Trophoblast cell (in vitro differentiated cells and primary cell): Measurements from ENCODE around the gene RBM28.
A peak's percentile ranks its signal among the peaks of the same experiment; 100 is the strongest.

ENCODE experiments used
- DNase-seq, 2 donors: peaks; one replicate each; pipeline ENCODE4 v3.0.0-alpha.2; 2016
- H2AFZ ChIP-seq: 2 replicates; pipeline ENCODE4 v1.6.1; 2013; ENCODE audit warnings: low read length, moderate library complexity, mild to moderate bottlenecking; ENCODE audit not compliant: insufficient read depth, poor library complexity
- H2AK5ac ChIP-seq: 2 replicates; pipeline ENCODE4 v1.6.1; 2013; ENCODE audit warnings: mild to moderate bottlenecking, low read length
- H2BK120ac ChIP-seq: 2 replicates; pipeline ENCODE4 v1.6.1; 2013; ENCODE audit warnings: low read length, mild to moderate bottlenecking, moderate library complexity; ENCODE audit not compliant: insufficient read depth, poor library complexity
- H2BK12ac ChIP-seq: 2 replicates; pipeline ENCODE4 v1.6.1; 2013; ENCODE audit warnings: mild to moderate bottlenecking, low read length, moderate library complexity
- H2BK5ac ChIP-seq: 2 replicates; pipeline ENCODE4 v1.6.1; 2013; ENCODE audit warnings: low read length, low read depth, moderate library complexity, mild to moderate bottlenecking; ENCODE audit not compliant: poor library complexity
- H3K14ac ChIP-seq: 2 replicates; pipeline ENCODE4 v1.6.1; 2013; ENCODE audit warnings: mild to moderate bottlenecking, low read length
- H3K18ac ChIP-seq: 2 replicates; pipeline ENCODE4 v1.6.1; 2013; ENCODE audit warnings: mild to moderate bottlenecking, low read length
- H3K23ac ChIP-seq: 2 replicates; pipeline ENCODE4 v1.6.1; 2013; ENCODE audit warnings: low read length
- H3K27ac ChIP-seq: 2 replicates; pipeline ENCODE4 v1.5.1; 2013; ENCODE audit warnings: low read depth, mild to moderate bottlenecking, inconsistent platforms, low read length, moderate library complexity
- H3K27me3 ChIP-seq: 2 replicates; pipeline ENCODE4 v1.6.1; 2013; ENCODE audit warnings: inconsistent platforms, mild to moderate bottlenecking, low read length, moderate library complexity; ENCODE audit not compliant: insufficient read depth
- H3K36me3 ChIP-seq, 2 experiments: 1 replicate in 1 of 2; 2 replicates in 1 of 2; pipeline ENCODE4 v1.6.1; 2013; ENCODE audit warnings: low read length in 2 of 2, mild to moderate bottlenecking in 2 of 2, moderate library complexity in 1 of 2; ENCODE audit not compliant: insufficient read depth in 2 of 2, control insufficient read depth in 1 of 2
- H3K4ac ChIP-seq: 2 replicates; pipeline ENCODE4 v1.6.1; 2013; ENCODE audit warnings: low read depth, mild to moderate bottlenecking, low read length, moderate library complexity
- H3K4me1 ChIP-seq, 2 experiments: 1 replicate in 1 of 2; 2 replicates in 1 of 2; pipeline ENCODE4 v1.6.1; 2013; ENCODE audit warnings: low read length in 2 of 2, mild to moderate bottlenecking in 2 of 2, moderate library complexity in 1 of 2; ENCODE audit not compliant: insufficient read depth in 2 of 2, control insufficient read depth in 1 of 2
- H3K4me2 ChIP-seq: 2 replicates; pipeline ENCODE4 v1.6.1; 2013; ENCODE audit warnings: inconsistent platforms, mild to moderate bottlenecking, low read length, moderate library complexity
- H3K4me3 ChIP-seq: 2 replicates; pipeline ENCODE4 v1.5.1; 2013; ENCODE audit warnings: mild to moderate bottlenecking, low read depth, low read length, inconsistent platforms
- H3K79me1 ChIP-seq: one replicate; pipeline ENCODE4 v1.6.1; 2013; ENCODE audit warnings: low read length
- H3K79me2 ChIP-seq: 2 replicates; pipeline ENCODE4 v1.6.1; 2013; ENCODE audit warnings: low read length, mild to moderate bottlenecking; ENCODE audit not compliant: control insufficient read depth, insufficient read depth, poor library complexity
- H3K9ac ChIP-seq: 2 replicates; pipeline ENCODE4 v1.6.1; 2013; ENCODE audit warnings: mild to moderate bottlenecking, low read length
- H3K9me3 ChIP-seq: 2 replicates; pipeline ENCODE4 v1.6.1; 2013; ENCODE audit warnings: low read depth, mild to moderate bottlenecking, control low read depth, inconsistent platforms, low read length; ENCODE audit not compliant: insufficient read depth
- H4K12ac ChIP-seq: 2 replicates; pipeline ENCODE4 v1.6.1; 2013; ENCODE audit warnings: low read depth, mild to moderate bottlenecking, low read length, moderate library complexity
- H4K8ac ChIP-seq: 2 replicates; pipeline ENCODE4 v1.6.1; 2013; ENCODE audit warnings: low read depth, mild to moderate bottlenecking, low read length, moderate library complexity
- H4K91ac ChIP-seq: one replicate; pipeline ENCODE4 v1.6.1; 2013; ENCODE audit warnings: low read depth, mild to moderate bottlenecking, low read length, moderate library complexity
- WGBS: extraction: QIAGEN DNeasy Blood & Tissue Kit; methylation state at CpG from one replicate; pipeline ENCODE4 v1.1.7; 2013; ENCODE audit warnings: missing lambda C conversion rate; ENCODE audit not compliant: insufficient read length, insufficient coverage; ENCODE audit errors: extremely low coverage; 5-methylcytosine and 5-hydroxymethylcytosine counted together

The RBM28 gene

GRCh38 chr7:128353610-128354009 lies 9.9 kb upstream of the RBM28 start:
- H4K91ac ChIP-seq = no peak overlapping the region

GRCh38 chr7:128353189-128353588 lies 9.5 kb upstream of the RBM28 start:
- Histone ChIP-seq H3K36me3 (peaks cover 25 to 31% of the 10 kb centered on the region in 2 experiments), H2BK5ac (no peak overlapping the region), H3K4me1 (peaks cover 37 to 53% of the 10 kb centered on the region in 2 experiments), H3K23ac (no peak overlapping the region), H3K27me3 (no peaks in the 10 kb centered on the region), H3K4ac (no peak overlapping the region), H3K4me2 (no peak overlapping the region), H4K12ac (no peak overlapping the region), H3K4me3 (no peak overlapping the region), H2AK5ac (no peak overlapping the region), H3K9me3 (peaks cover 10% of the 10 kb centered on the region), H3K18ac (no peak overlapping the region), H4K8ac (no peak overlapping the region), H2BK12ac (peak overlapping the region; percentile 15), H2BK120ac (no peak overlapping the region), H4K91ac (no peak overlapping the region), H3K79me2 (peaks cover 2% of the 10 kb centered on the region), H3K9ac (no peak overlapping the region), H3K27ac (no peak overlapping the region), H2AFZ (no peak overlapping the region), H3K79me1 (peaks cover 20% of the 10 kb centered on the region), H3K14ac (no peak overlapping the region)
- WGBS = no CpG with 5 or more reads among the region's 3 CpGs
- no peak for DNase-seq

More at GRCh38 chr7:128353610-128354009, 9.9 kb upstream of the RBM28 start:
- Histone ChIP-seq H4K12ac (no peak overlapping the region), H3K9me3 (peaks cover 10% of the 10 kb centered on the region), H3K27ac (no peak overlapping the region), H2BK12ac (peak overlapping the region; percentile 38), H2AFZ (no peak overlapping the region), H2BK120ac (no peak overlapping the region), H3K18ac (no peak overlapping the region), H3K27me3 (no peaks in the 10 kb centered on the region), H3K4me1 (peaks cover 40 to 56% of the 10 kb centered on the region in 2 experiments), H3K79me2 (peaks cover 2% of the 10 kb centered on the region), H4K8ac (no peak overlapping the region), H3K9ac (no peak overlapping the region), H2BK5ac (no peak overlapping the region), H3K4me3 (no peak overlapping the region), H3K14ac (peak overlapping the region; percentile 25), H2AK5ac (peak overlapping the region; percentile 42), H3K4ac (no peak overlapping the region), H3K79me1 (peaks cover 23% of the 10 kb centered on the region), H3K23ac (no peak overlapping the region), H3K4me2 (no peak overlapping the region), H3K36me3 (peaks cover 26 to 31% of the 10 kb centered on the region in 2 experiments)
- no CpG with 5 or more reads among the region's 1 CpG for WGBS
- DNase-seq = no peak

GRCh38 chr7:128352636-128353035 lies 8.9 kb upstream of the RBM28 start:
- H3K9me3 ChIP-seq = peaks cover 10% of the 10 kb centered on the region
- no peak overlapping the region for H3K4ac ChIP-seq
- H3K9ac ChIP-seq = no peak overlapping the region
- no peaks in the 10 kb centered on the region for H3K79me2 ChIP-seq
- no peak overlapping the region for H2BK120ac ChIP-seq
- H2BK12ac ChIP-seq = peak overlapping the region; percentile 51
- no peak overlapping the region for H3K4me2 ChIP-seq
- no peak overlapping the region for H4K12ac ChIP-seq
- no peak for DNase-seq
- no peak overlapping the region for H2BK5ac ChIP-seq
- no peak overlapping the region for H3K23ac ChIP-seq
- H3K36me3 ChIP-seq = peaks cover 25 to 28% of the 10 kb centered on the region in 2 experiments
- peak overlapping the region; percentile 11 for H3K14ac ChIP-seq
- peak overlapping the region; percentile 44 for H4K8ac ChIP-seq
- peaks cover 32 to 48% of the 10 kb centered on the region in 2 experiments for H3K4me1 ChIP-seq
- no peak overlapping the region for H2AFZ ChIP-seq
- no CpG with 5 or more reads among the region's 8 CpGs for WGBS
- no peak overlapping the region for H3K27ac ChIP-seq
- peak overlapping the region; percentile 61 for H4K91ac ChIP-seq
- H3K4me3 ChIP-seq = no peak overlapping the region
- H3K18ac ChIP-seq = peak overlapping the region; percentile 42
- peak overlapping the region; percentile 67 for H2AK5ac ChIP-seq
- H3K27me3 ChIP-seq = no peaks in the 10 kb centered on the region
- H3K79me1 ChIP-seq = peaks cover 15% of the 10 kb centered on the region

- Histone ChIP-seq H3K79me2 (no peaks in the 10 kb centered on the region), H3K36me3 (peaks cover 25 to 28% of the 10 kb centered on the region in 2 experiments), H3K4me2 (no peak overlapping the region), H3K14ac (peak overlapping the region; percentile 11), H3K27me3 (no peaks in the 10 kb centered on the region), H3K23ac (no peak overlapping the region), H2BK120ac (no peak overlapping the region), H4K91ac (peak overlapping the region; percentile 61), H2BK12ac (peak overlapping the region; percentile 51), H2AK5ac (peak overlapping the region; percentile 67), H3K4me3 (no peak overlapping the region), H3K9me3 (peaks cover 10% of the 10 kb centered on the region), H3K4ac (no peak overlapping the region), H3K79me1 (peaks cover 14% of the 10 kb centered on the region), H4K8ac (peak overlapping the region; percentile 44), H3K27ac (no peak overlapping the region), H3K4me1 (peaks cover 29 to 46% of the 10 kb centered on the region in 2 experiments), H2BK5ac (no peak overlapping the region), H4K12ac (no peak overlapping the region), H2AFZ (no peak overlapping the region), H3K18ac (peak overlapping the region; percentile 42), H3K9ac (no peak overlapping the region)
- no CpG with 5 or more reads among the region's 34 CpGs for WGBS
- peak in 1 of 2 donors; percentile 52 for DNase-seq
Observed at GRCh38 chr7:128352153-128352537, 8.4 kb upstream of the RBM28 start.
